ENCODE data around the gene WBP1L. TPM values are rescaled to one million over a fixed set of nuclear protein-coding genes. Genes with fewer than 3 reads are reported as not detected.

The WBP1L gene
- polyA plus RNA-seq, 1 donor from 2014 or later = 20.8 TPM

- H3K9me2 ChIP-seq (ENCODE audit: insufficient read depth, low read length) = no peaks in the 10 kb centered on the region
- H3K9ac ChIP-seq (ENCODE audit: low read length) = no peak overlapping the region
- no peak overlapping the region for H3K27ac ChIP-seq (ENCODE audit: low read length)
- no peaks in the 10 kb centered on the region for H3F3A ChIP-seq (ENCODE audit: insufficient read depth, low read length, poor library complexity, severe bottlenecking)
- no peak for TF ChIP-seq MXI1 (conservative IDR thresholded peaks at IDR 0.05; ENCODE audit: poor library complexity, severe bottlenecking)
- no peak for TF ChIP-seq REST (IDR thresholded peaks at IDR 0.05; ENCODE audit: borderline replicate concordance)
- TF ChIP-seq RAD21 (conservative IDR thresholded peaks at IDR 0.05) = no peak
- no peak for TF ChIP-seq EP300 (conservative IDR thresholded peaks at IDR 0.05; ENCODE audit: poor library complexity, severe bottlenecking)
- TF ChIP-seq EZH2 (IDR thresholded peaks at IDR 0.05; ENCODE audit: borderline replicate concordance, insufficient read depth, low read length, poor library complexity, severe bottlenecking) = no peak
- H3K79me2 ChIP-seq (replicated peaks; ENCODE audit: insufficient read depth, low read length) = no peaks in the 10 kb centered on the region
- H3K4me3 ChIP-seq (ENCODE audit: low read length) = no peak overlapping the region
- no peaks in the 10 kb centered on the region for H3K27me3 ChIP-seq (ENCODE audit: insufficient read depth, low read depth, low read length)
- H4K20me1 ChIP-seq (ENCODE audit: insufficient read depth) = no peaks in the 10 kb centered on the region
- H3K9me3 ChIP-seq (ENCODE audit: low read length) = no peaks in the 10 kb centered on the region
- no peak overlapping the region for H3K4me2 ChIP-seq (ENCODE audit: low read length)
- H3K36me3 ChIP-seq (ENCODE audit: insufficient read depth, low read length) = no peaks in the 10 kb centered on the region
- no peak overlapping the region for H2AFZ ChIP-seq (ENCODE audit: low read depth, low read length)
These were observed 19.8 kb upstream of the WBP1L start for GRCh38 chr10:102723989-102724388.

- H3K27ac ChIP-seq (ENCODE audit: low read length) = no peak overlapping the region
- H3K36me3 ChIP-seq (ENCODE audit: insufficient read depth, low read length) = no peaks in the 10 kb centered on the region
- H4K20me1 ChIP-seq (ENCODE audit: insufficient read depth) = no peaks in the 10 kb centered on the region
- H3K27me3 ChIP-seq (ENCODE audit: insufficient read depth, low read depth, low read length) = no peaks in the 10 kb centered on the region
- TF ChIP-seq EP300 (conservative IDR thresholded peaks at IDR 0.05; ENCODE audit: poor library complexity, severe bottlenecking) = no peak
- no peak for TF ChIP-seq TAF1 (IDR thresholded peaks at IDR 0.05; ENCODE audit: low read depth)
- no peak for TF ChIP-seq EZH2 (IDR thresholded peaks at IDR 0.05; ENCODE audit: borderline replicate concordance, insufficient read depth, low read length, poor library complexity, severe bottlenecking)
- TF ChIP-seq RAD21 (conservative IDR thresholded peaks at IDR 0.05) = no peak
- TF ChIP-seq MXI1 (conservative IDR thresholded peaks at IDR 0.05; ENCODE audit: poor library complexity, severe bottlenecking) = no peak
- TF ChIP-seq CTCF (IDR thresholded peaks at IDR 0.05; ENCODE audit: poor library complexity, severe bottlenecking) = no peak
- TF ChIP-seq SMC3 (conservative IDR thresholded peaks at IDR 0.05; ENCODE audit: poor library complexity) = no peak
- no peak for TF ChIP-seq REST (IDR thresholded peaks at IDR 0.05; ENCODE audit: borderline replicate concordance)
- TF ChIP-seq POLR2AphosphoS5 (IDR thresholded peaks at IDR 0.05) = no peak
- no peaks in the 10 kb centered on the region for H3K9me2 ChIP-seq (ENCODE audit: insufficient read depth, low read length)
- no peaks in the 10 kb centered on the region for H3F3A ChIP-seq (ENCODE audit: insufficient read depth, low read length, poor library complexity, severe bottlenecking)
- H3K9me3 ChIP-seq (ENCODE audit: low read length) = no peaks in the 10 kb centered on the region
- H3K4me2 ChIP-seq (ENCODE audit: low read length) = no peak overlapping the region
- no peaks in the 10 kb centered on the region for H3K79me2 ChIP-seq (replicated peaks; ENCODE audit: insufficient read depth, low read length)
- no peak overlapping the region for H3K9ac ChIP-seq (ENCODE audit: low read length)
- H2AFZ ChIP-seq (ENCODE audit: low read depth, low read length) = no peak overlapping the region
- no peak overlapping the region for H3K4me3 ChIP-seq (ENCODE audit: low read length)
These were observed 17.5 kb upstream of the WBP1L start for GRCh38 chr10:102726274-102726673.
